Measurements from ENCODE around the gene POU2AF1.
A peak's percentile ranks its signal among the peaks of the same experiment; 100 is the strongest.

The POU2AF1 gene

DNA sequence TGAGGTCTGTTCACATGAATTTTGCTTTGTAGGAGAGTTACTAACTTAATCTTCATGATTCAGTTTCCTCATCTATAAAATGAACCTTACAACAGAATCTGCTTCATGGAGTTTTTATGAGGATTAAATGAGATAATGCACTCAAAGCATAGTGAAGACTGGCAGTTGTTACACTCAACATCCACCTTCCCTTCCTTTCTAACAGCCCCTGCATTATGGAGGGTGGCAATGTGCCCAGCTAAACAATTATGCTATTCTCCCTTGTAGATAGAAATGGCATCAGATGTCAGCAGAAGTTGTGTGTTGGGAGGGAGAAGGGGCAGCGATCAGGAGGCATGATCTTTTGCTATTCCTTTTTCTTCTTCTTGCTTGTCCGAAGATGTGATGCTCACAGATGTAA, 6.5 kb downstream of the POU2AF1 start:
- no peak for ATAC-seq
- TF ChIP-seq OSR1 (CRISPR knock-in tag; IDR thresholded peaks at IDR 0.05) (no peak), ZNF70 (CRISPR knock-in tag; IDR thresholded peaks at IDR 0.05) (no peak), SNAI2 (CRISPR knock-in tag; IDR thresholded peaks at IDR 0.05) (no peak), ISL1 (CRISPR knock-in tag; IDR thresholded peaks at IDR 0.05) (0 out of 2 replicates have a peak, but pooled peaks have one; percentile 8), ZC3H10 (CRISPR knock-in tag; IDR thresholded peaks at IDR 0.05) (no peak), TOX (CRISPR knock-in tag; IDR thresholded peaks at IDR 0.05; ENCODE audit: borderline replicate concordance) (no peak), ESRRG (CRISPR knock-in tag; IDR thresholded peaks at IDR 0.05) (no peak)
- TF ChIP-seq, protein P1, sequence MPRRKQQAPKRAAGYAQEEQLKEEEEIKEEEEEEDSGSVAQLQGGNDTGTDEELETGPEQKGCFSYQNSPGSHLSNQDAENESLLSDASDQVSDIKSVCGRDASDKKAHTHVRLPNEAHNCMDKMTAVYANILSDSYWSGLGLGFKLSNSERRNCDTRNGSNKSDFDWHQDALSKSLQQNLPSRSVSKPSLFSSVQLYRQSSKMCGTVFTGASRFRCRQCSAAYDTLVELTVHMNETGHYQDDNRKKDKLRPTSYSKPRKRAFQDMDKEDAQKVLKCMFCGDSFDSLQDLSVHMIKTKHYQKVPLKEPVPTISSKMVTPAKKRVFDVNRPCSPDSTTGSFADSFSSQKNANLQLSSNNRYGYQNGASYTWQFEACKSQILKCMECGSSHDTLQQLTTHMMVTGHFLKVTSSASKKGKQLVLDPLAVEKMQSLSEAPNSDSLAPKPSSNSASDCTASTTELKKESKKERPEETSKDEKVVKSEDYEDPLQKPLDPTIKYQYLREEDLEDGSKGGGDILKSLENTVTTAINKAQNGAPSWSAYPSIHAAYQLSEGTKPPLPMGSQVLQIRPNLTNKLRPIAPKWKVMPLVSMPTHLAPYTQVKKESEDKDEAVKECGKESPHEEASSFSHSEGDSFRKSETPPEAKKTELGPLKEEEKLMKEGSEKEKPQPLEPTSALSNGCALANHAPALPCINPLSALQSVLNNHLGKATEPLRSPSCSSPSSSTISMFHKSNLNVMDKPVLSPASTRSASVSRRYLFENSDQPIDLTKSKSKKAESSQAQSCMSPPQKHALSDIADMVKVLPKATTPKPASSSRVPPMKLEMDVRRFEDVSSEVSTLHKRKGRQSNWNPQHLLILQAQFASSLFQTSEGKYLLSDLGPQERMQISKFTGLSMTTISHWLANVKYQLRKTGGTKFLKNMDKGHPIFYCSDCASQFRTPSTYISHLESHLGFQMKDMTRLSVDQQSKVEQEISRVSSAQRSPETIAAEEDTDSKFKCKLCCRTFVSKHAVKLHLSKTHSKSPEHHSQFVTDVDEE (CRISPR knock-in tag; IDR thresholded peaks at IDR 0.05) = no peak

DNA sequence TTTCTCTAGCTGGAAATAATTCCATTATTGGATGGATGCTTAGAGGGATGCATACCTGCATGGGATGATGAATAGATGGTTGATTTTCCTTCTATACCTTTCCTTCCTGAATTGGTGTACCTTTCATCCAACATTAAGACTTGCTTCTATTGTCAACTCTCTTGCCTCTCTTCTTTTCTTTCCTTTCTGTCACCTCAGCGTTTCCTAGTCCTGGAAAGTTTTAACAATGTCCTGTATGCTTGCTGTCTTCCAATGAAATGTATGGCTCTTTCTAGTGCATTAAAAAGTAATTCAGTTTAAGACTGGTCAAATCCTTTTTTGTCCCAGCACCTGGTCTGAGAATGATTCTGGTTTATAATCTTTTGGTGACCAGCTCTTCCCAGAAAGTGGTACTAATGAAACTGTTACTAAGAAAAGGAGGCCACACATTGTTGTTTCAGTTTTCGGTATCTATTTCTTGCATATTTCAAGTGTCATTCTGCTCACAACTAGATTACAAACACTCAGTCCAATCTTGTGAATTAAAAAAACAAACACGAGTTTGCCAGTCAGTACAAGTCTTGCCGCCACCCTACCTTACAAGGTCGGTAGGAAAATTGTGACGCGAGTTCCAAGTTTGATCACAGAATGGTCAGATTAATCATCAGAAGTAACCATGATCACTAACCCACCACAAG, 8.0 kb downstream of the POU2AF1 start:
- TF ChIP-seq ARNTL (CRISPR knock-in tag; IDR thresholded peaks at IDR 0.05; ENCODE audit: borderline replicate concordance, low read depth) (no peak), ZFP3 (CRISPR knock-in tag; IDR thresholded peaks at IDR 0.05) (no peak)
- ATAC-seq = no peak

DNA sequence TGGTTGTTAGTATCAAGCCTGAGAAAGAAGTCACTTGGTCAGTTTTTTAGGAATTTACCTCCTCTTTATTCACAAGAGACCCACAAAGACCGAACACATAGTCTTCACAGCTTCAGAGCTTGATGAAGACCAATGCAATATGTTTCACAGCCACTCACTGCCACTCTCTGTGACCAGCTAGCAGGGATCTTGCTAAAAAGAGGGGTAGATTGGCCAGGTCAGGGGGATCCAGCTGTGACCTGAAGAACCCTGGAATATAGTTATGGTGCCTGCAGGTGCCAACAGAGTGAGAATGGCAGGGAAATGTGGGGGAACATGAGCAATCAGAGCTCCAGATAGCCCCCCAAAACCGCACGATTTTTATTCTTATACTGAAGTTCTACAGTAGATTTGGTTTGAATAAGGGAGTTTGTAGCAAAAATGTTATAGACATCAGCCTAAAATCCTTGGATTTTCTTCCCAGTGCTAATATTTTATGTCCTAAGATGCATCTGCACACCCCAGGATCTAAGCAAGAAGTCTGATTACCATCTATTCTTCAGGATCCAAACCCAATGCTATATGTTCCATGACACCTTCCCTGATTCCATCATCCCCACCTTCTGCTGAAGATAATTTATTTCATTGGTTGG, 8.7 kb downstream of the POU2AF1 start:
- TF ChIP-seq ZNF70 (CRISPR knock-in tag; IDR thresholded peaks at IDR 0.05) (no peak), TCF4 (CRISPR knock-in tag; IDR thresholded peaks at IDR 0.05; ENCODE audit: borderline replicate concordance) (no peak), ESRRG (CRISPR knock-in tag; IDR thresholded peaks at IDR 0.05) (no peak), SNAI2 (CRISPR knock-in tag; IDR thresholded peaks at IDR 0.05) (no peak), RARB (CRISPR knock-in tag; IDR thresholded peaks at IDR 0.05) (no peak), TOX (CRISPR knock-in tag; IDR thresholded peaks at IDR 0.05; ENCODE audit: borderline replicate concordance) (no peak), ZNF8 (CRISPR knock-in tag; IDR thresholded peaks at IDR 0.05) (no peak), GLIS3 (CRISPR knock-in tag; IDR thresholded peaks at IDR 0.05) (no peak), ARNTL (CRISPR knock-in tag; IDR thresholded peaks at IDR 0.05; ENCODE audit: borderline replicate concordance, low read depth) (no peak), ISL1 (CRISPR knock-in tag; IDR thresholded peaks at IDR 0.05) (no peak)
- TF ChIP-seq, protein P2, sequence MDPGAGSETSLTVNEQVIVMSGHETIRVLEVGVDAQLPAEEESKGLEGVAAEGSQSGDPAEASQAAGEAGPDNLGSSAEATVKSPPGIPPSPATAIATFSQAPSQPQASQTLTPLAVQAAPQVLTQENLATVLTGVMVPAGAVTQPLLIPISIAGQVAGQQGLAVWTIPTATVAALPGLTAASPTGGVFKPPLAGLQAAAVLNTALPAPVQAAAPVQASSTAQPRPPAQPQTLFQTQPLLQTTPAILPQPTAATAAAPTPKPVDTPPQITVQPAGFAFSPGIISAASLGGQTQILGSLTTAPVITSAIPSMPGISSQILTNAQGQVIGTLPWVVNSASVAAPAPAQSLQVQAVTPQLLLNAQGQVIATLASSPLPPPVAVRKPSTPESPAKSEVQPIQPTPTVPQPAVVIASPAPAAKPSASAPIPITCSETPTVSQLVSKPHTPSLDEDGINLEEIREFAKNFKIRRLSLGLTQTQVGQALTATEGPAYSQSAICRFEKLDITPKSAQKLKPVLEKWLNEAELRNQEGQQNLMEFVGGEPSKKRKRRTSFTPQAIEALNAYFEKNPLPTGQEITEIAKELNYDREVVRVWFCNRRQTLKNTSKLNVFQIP (CRISPR knock-in tag; IDR thresholded peaks at IDR 0.05; ENCODE audit: borderline replicate concordance, low read depth) = no peak
- TF ChIP-seq, protein P1 (CRISPR knock-in tag; IDR thresholded peaks at IDR 0.05) = no peak
- TF ChIP-seq, protein P3, sequence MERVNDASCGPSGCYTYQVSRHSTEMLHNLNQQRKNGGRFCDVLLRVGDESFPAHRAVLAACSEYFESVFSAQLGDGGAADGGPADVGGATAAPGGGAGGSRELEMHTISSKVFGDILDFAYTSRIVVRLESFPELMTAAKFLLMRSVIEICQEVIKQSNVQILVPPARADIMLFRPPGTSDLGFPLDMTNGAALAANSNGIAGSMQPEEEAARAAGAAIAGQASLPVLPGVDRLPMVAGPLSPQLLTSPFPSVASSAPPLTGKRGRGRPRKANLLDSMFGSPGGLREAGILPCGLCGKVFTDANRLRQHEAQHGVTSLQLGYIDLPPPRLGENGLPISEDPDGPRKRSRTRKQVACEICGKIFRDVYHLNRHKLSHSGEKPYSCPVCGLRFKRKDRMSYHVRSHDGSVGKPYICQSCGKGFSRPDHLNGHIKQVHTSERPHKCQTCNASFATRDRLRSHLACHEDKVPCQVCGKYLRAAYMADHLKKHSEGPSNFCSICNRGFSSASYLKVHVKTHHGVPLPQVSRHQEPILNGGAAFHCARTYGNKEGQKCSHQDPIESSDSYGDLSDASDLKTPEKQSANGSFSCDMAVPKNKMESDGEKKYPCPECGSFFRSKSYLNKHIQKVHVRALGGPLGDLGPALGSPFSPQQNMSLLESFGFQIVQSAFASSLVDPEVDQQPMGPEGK (CRISPR knock-in tag; IDR thresholded peaks at IDR 0.05; ENCODE audit: borderline replicate concordance) = no peak
- TF ChIP-seq, protein P4, sequence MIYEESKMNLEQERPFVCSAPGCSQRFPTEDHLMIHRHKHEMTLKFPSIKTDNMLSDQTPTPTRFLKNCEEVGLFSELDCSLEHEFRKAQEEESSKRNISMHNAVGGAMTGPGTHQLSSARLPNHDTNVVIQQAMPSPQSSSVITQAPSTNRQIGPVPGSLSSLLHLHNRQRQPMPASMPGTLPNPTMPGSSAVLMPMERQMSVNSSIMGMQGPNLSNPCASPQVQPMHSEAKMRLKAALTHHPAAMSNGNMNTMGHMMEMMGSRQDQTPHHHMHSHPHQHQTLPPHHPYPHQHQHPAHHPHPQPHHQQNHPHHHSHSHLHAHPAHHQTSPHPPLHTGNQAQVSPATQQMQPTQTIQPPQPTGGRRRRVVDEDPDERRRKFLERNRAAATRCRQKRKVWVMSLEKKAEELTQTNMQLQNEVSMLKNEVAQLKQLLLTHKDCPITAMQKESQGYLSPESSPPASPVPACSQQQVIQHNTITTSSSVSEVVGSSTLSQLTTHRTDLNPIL (CRISPR knock-in tag; IDR thresholded peaks at IDR 0.05; ENCODE audit: low read depth) = no peak
- TF ChIP-seq, protein P5, sequence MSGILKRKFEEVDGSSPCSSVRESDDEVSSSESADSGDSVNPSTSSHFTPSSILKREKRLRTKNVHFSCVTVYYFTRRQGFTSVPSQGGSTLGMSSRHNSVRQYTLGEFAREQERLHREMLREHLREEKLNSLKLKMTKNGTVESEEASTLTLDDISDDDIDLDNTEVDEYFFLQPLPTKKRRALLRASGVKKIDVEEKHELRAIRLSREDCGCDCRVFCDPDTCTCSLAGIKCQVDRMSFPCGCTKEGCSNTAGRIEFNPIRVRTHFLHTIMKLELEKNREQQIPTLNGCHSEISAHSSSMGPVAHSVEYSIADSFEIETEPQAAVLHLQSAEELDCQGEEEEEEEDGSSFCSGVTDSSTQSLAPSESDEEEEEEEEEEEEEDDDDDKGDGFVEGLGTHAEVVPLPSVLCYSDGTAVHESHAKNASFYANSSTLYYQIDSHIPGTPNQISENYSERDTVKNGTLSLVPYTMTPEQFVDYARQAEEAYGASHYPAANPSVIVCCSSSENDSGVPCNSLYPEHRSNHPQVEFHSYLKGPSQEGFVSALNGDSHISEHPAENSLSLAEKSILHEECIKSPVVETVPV (CRISPR knock-in tag; IDR thresholded peaks at IDR 0.05) = no peak
- ATAC-seq = no peak

Data from SK-N-SH treated with all-trans-retinoic acid at 6 μM for 48 hours (cell line).